Esophagus mucosa (tissue), 1 donor: ENCODE results near the gene SLC22A23. TPM values are rescaled to one million over a fixed set of nuclear protein-coding genes. Genes with fewer than 3 reads are reported as not detected.
A peak's percentile ranks its signal among the peaks of the same experiment; 100 is the strongest.
"Not testable (repeated sequence)": the region's sequence is repeated elsewhere in the genome, so short reads cannot be mapped to it uniquely, and the experiment has no call there.

Experiments
- ATAC-seq: fragments of 200-7000 bp; cut with Tn5 transposase; one replicate; pipeline ENCODE4 v1.9.1; 2020
- total RNA-seq: library from RNA; stranded (reverse); gene quantifications from one replicate; pipeline ENCODE4 v1.2.4, GENCODE V29; 2023
- donor health status: DM: yes; HTN: yes; CAD: no.

SLC22A23 gene
- total RNA-seq, 1 donor from 2014 or later: 36.3 TPM

- ATAC-seq: no peak
Measured at GRCh38 chr6:3384241-3385143, 72.4 kb downstream of the SLC22A23 start.

- ATAC-seq: no peak
Measured at GRCh38 chr6:3383525-3383924, 73.3 kb downstream of the SLC22A23 start.

GRCh38 chr6:3382326-3383279 lies 74.2 kb downstream of the SLC22A23 start:
- ATAC-seq: peak; percentile 44

GRCh38 chr6:3381233-3381921 lies 75.5 kb downstream of the SLC22A23 start:
- ATAC-seq: no peak

GRCh38 chr6:3380344-3381232 lies 76.3 kb downstream of the SLC22A23 start:
- ATAC-seq: no peak

GRCh38 chr6:3379482-3380060 lies 77.3 kb downstream of the SLC22A23 start:
- ATAC-seq: no peak

- peak; percentile 74 for ATAC-seq
Measured at GRCh38 chr6:3378808-3379207, 78.0 kb downstream of the SLC22A23 start.

GRCh38 chr6:3378398-3378782 lies 78.5 kb downstream of the SLC22A23 start:
- ATAC-seq: not testable (repeated sequence)

- peak; percentile 64 for ATAC-seq
Measured at GRCh38 chr6:3377536-3378397, 79.1 kb downstream of the SLC22A23 start.

GRCh38 chr6:3376893-3377535 lies 79.8 kb downstream of the SLC22A23 start:
- ATAC-seq: no peak

GRCh38 chr6:3376064-3376463 lies 80.8 kb downstream of the SLC22A23 start:
- no peak for ATAC-seq

- ATAC-seq: no peak
Measured at GRCh38 chr6:3373597-3374203, 83.2 kb downstream of the SLC22A23 start.

- ATAC-seq: no peak
Measured at GRCh38 chr6:3372912-3373554, 83.8 kb downstream of the SLC22A23 start.

- no peak for ATAC-seq
Measured at GRCh38 chr6:3372184-3372846, 84.5 kb downstream of the SLC22A23 start.

GRCh38 chr6:3371222-3371949 lies 85.5 kb downstream of the SLC22A23 start:
- no peak for ATAC-seq

GRCh38 chr6:3370361-3371221 lies 86.3 kb downstream of the SLC22A23 start:
- ATAC-seq: no peak
